Measurements from ENCODE around the gene SPHKAP.

GRCh38 chr2:228140934-228141528, 40.5 kb downstream of the SPHKAP start:
- TF ChIP-seq POLR2AphosphoS5 (IDR thresholded peaks at IDR 0.05) (no peak), CTCF (IDR thresholded peaks at IDR 0.05) (no peak)

Measured in suprapubic skin (tissue), 3 donors.